ENCODE measurements around the gene GPR17. TPM values are rescaled to one million over a fixed set of nuclear protein-coding genes. Genes with fewer than 3 reads are reported as not detected.

Gene GPR17
- total RNA-seq, 1 donor from 2014 or later, result not detected

GRCh38 chr2:127654084-127654837 is 8.3 kb downstream of the GPR17 start:
- no peaks in the 10 kb centered on the region for H3K36me3 Mint-ChIP-seq
- Histone ChIP-seq H3K9ac (no peak overlapping the region), H3K27me3 (no peaks in the 10 kb centered on the region), H3K9me3 (ENCODE audit: low read depth) (no peaks in the 10 kb centered on the region), H2AFZ (replicated peaks) (no peak overlapping the region), H3K4me1 (peaks cover 16% of the 10 kb centered on the region), H3K36me3 (no peaks in the 10 kb centered on the region), H3F3A (ENCODE audit: low read depth) (peaks cover 12% of the 10 kb centered on the region), H3K27ac (no peak overlapping the region), H3K4me2 (peak overlapping the region; percentile 63), H3K4me3 (no peak overlapping the region), H3K79me2 (ENCODE audit: low read depth) (no peaks in the 10 kb centered on the region), H4K20me1 (ENCODE audit: low read depth) (no peaks in the 10 kb centered on the region)
- H3K27ac Mint-ChIP-seq, result peak overlapping the region; percentile 98
- DNase-seq (ENCODE audit: low spot score), result no peak
- H3K9me3 Mint-ChIP-seq, result no peaks in the 10 kb centered on the region
- TF ChIP-seq EZH2 (IDR thresholded peaks at IDR 0.05) (no peak), EZH2phosphoT487 (IDR thresholded peaks at IDR 0.05) (no peak), CTCF (IDR thresholded peaks at IDR 0.05) (no peak)
- peaks cover 44% of the 10 kb centered on the region for H3K4me1 Mint-ChIP-seq
- peaks cover 10% of the 10 kb centered on the region for H3K27me3 Mint-ChIP-seq (ENCODE audit: insufficient read depth, low read depth)
- no peak overlapping the region for H3K4me3 Mint-ChIP-seq

- H3K27ac ChIP-seq, result peak overlapping the region; percentile 73
- H3K79me2 ChIP-seq (ENCODE audit: low read depth), result no peaks in the 10 kb centered on the region
- H4K20me1 ChIP-seq (ENCODE audit: low read depth), result no peaks in the 10 kb centered on the region
- no peaks in the 10 kb centered on the region for H3K9me3 Mint-ChIP-seq
- peaks cover 12% of the 10 kb centered on the region for H3F3A ChIP-seq (ENCODE audit: low read depth)
- no peaks in the 10 kb centered on the region for H3K36me3 ChIP-seq
- no peaks in the 10 kb centered on the region for H3K9me3 ChIP-seq (ENCODE audit: low read depth)
- H3K27me3 Mint-ChIP-seq (ENCODE audit: insufficient read depth, low read depth), result peaks cover 8% of the 10 kb centered on the region
- no peak for TF ChIP-seq CTCF (IDR thresholded peaks at IDR 0.05)
- no peak for TF ChIP-seq EZH2phosphoT487 (IDR thresholded peaks at IDR 0.05)
- no peak for TF ChIP-seq EZH2 (IDR thresholded peaks at IDR 0.05)
- peak overlapping the region; percentile 93 for H3K27ac Mint-ChIP-seq
- peaks cover 16% of the 10 kb centered on the region for H3K4me1 ChIP-seq
- no peaks in the 10 kb centered on the region for H3K27me3 ChIP-seq
- no peak for DNase-seq (ENCODE audit: low spot score)
- H2AFZ ChIP-seq (replicated peaks), result no peak overlapping the region
- H3K4me1 Mint-ChIP-seq, result peaks cover 41% of the 10 kb centered on the region
- peak overlapping the region; percentile 63 for H3K4me2 ChIP-seq
- peak overlapping the region; percentile 36 for H3K4me3 Mint-ChIP-seq
- no peak overlapping the region for H3K4me3 ChIP-seq
- H3K36me3 Mint-ChIP-seq, result no peaks in the 10 kb centered on the region
- no peak overlapping the region for H3K9ac ChIP-seq
These were observed 8.9 kb downstream of the GPR17 start for GRCh38 chr2:127654838-127655175.

- no peaks in the 10 kb centered on the region for H3K36me3 Mint-ChIP-seq
These were observed 9.5 kb downstream of the GPR17 start for GRCh38 chr2:127655209-127656073.

More at GRCh38 chr2:127655209-127656073, 9.5 kb downstream of the GPR17 start:
- peak overlapping the region; percentile 15 for H2AFZ ChIP-seq (replicated peaks)
- Mint-ChIP-seq H3K27me3 (ENCODE audit: insufficient read depth, low read depth) (peaks cover 6% of the 10 kb centered on the region), H3K9me3 (no peaks in the 10 kb centered on the region), H3K4me3 (peak overlapping the region; percentile 36), H3K27ac (peak overlapping the region; percentile 93), H3K4me1 (peaks cover 39% of the 10 kb centered on the region)
- no peaks in the 10 kb centered on the region for H3K79me2 ChIP-seq (ENCODE audit: low read depth)
- DNase-seq (ENCODE audit: low spot score), result peak; percentile 83
- no peak overlapping the region for H3K4me3 ChIP-seq
- H3F3A ChIP-seq (ENCODE audit: low read depth), result peaks cover 12% of the 10 kb centered on the region
- peaks cover 16% of the 10 kb centered on the region for H3K4me1 ChIP-seq
- no peak overlapping the region for H3K9ac ChIP-seq
- no peaks in the 10 kb centered on the region for H3K9me3 ChIP-seq (ENCODE audit: low read depth)
- peak overlapping the region; percentile 63 for H3K4me2 ChIP-seq
- H3K27me3 ChIP-seq, result no peaks in the 10 kb centered on the region
- peak overlapping the region; percentile 73 for H3K27ac ChIP-seq
- H3K36me3 ChIP-seq, result no peaks in the 10 kb centered on the region
- H4K20me1 ChIP-seq (ENCODE audit: low read depth), result no peaks in the 10 kb centered on the region
- TF ChIP-seq EZH2phosphoT487 (IDR thresholded peaks at IDR 0.05) (no peak), EZH2 (IDR thresholded peaks at IDR 0.05) (no peak), CTCF (IDR thresholded peaks at IDR 0.05) (peak; percentile 12)
